ENCODE results near the gene TNKS1BP1. TPM values are rescaled to one million over a fixed set of nuclear protein-coding genes. Genes with fewer than 3 reads are reported as not detected.

Gene TNKS1BP1
- total RNA-seq, 4 donors from 2014 or later = 52.3 to 106 (median 85.2) TPM

GRCh38 chr11:57273448-57274058 lies 51.2 kb downstream of the TNKS1BP1 start:
- WGBS, 2 donors = 91 to 95% methylated on average over 4 of the region's 4 CpGs
- intact Hi-C loops (cut with DNase I) = no loop called here
- TF ChIP-seq, protein P1, sequence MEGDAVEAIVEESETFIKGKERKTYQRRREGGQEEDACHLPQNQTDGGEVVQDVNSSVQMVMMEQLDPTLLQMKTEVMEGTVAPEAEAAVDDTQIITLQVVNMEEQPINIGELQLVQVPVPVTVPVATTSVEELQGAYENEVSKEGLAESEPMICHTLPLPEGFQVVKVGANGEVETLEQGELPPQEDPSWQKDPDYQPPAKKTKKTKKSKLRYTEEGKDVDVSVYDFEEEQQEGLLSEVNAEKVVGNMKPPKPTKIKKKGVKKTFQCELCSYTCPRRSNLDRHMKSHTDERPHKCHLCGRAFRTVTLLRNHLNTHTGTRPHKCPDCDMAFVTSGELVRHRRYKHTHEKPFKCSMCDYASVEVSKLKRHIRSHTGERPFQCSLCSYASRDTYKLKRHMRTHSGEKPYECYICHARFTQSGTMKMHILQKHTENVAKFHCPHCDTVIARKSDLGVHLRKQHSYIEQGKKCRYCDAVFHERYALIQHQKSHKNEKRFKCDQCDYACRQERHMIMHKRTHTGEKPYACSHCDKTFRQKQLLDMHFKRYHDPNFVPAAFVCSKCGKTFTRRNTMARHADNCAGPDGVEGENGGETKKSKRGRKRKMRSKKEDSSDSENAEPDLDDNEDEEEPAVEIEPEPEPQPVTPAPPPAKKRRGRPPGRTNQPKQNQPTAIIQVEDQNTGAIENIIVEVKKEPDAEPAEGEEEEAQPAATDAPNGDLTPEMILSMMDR (IDR thresholded peaks at IDR 0.05) = no peak
- TF ChIP-seq POLR2A (IDR thresholded peaks at IDR 0.05) = no peak

GRCh38 chr11:57269571-57270021 lies 55.2 kb downstream of the TNKS1BP1 start:
- H3K9me3 ChIP-seq = no peaks in the 10 kb centered on the region
- WGBS, 2 donors = 0 to 6% methylated on average over 3 of the region's 3 CpGs

More at GRCh38 chr11:57273448-57274058, 51.2 kb downstream of the TNKS1BP1 start:
- Histone ChIP-seq H3K4me1 (peaks cover 12 to 13% of the 10 kb centered on the region in 2 donors), H3K27ac (no peak overlapping the region), H3K27me3 (no peaks in the 10 kb centered on the region), H3K36me3 (no peaks in the 10 kb centered on the region), H3K9me3 (no peaks in the 10 kb centered on the region), H3K4me3 (replicated peaks in 1 of 3) (no peak overlapping the region)
- DNase-seq = no peak

GRCh38 chr11:57266157-57266556 lies 58.6 kb downstream of the TNKS1BP1 start:
- no peaks in the 10 kb centered on the region for H3K36me3 ChIP-seq
- intact Hi-C loops (cut with DNase I) = no loop called here
- no peak overlapping the region for H3K4me3 ChIP-seq (replicated peaks in 1 of 3)
- H3K27me3 ChIP-seq = no peaks in the 10 kb centered on the region
- H3K27ac ChIP-seq = no peak overlapping the region
- no peak for DNase-seq
- TF ChIP-seq, protein P1 (IDR thresholded peaks at IDR 0.05) = no peak
- no peak for TF ChIP-seq POLR2A (IDR thresholded peaks at IDR 0.05)
- H3K9me3 ChIP-seq = no peaks in the 10 kb centered on the region
- H3K4me1 ChIP-seq = peaks cover 8 to 12% of the 10 kb centered on the region in 2 donors

More at GRCh38 chr11:57269571-57270021, 55.2 kb downstream of the TNKS1BP1 start:
- TF ChIP-seq, protein P1 (IDR thresholded peaks at IDR 0.05) = no peak
- no peak for TF ChIP-seq POLR2A (IDR thresholded peaks at IDR 0.05)
- Histone ChIP-seq H3K27ac (no peak overlapping the region), H3K27me3 (no peaks in the 10 kb centered on the region), H3K36me3 (no peaks in the 10 kb centered on the region), H3K4me3 (replicated peaks in 1 of 3) (no peak overlapping the region), H3K4me1 (peaks cover 8 to 12% of the 10 kb centered on the region in 2 donors)
- intact Hi-C loops (cut with DNase I) = no loop called here
- peak; percentile 52 to 64 for DNase-seq

DNA sequence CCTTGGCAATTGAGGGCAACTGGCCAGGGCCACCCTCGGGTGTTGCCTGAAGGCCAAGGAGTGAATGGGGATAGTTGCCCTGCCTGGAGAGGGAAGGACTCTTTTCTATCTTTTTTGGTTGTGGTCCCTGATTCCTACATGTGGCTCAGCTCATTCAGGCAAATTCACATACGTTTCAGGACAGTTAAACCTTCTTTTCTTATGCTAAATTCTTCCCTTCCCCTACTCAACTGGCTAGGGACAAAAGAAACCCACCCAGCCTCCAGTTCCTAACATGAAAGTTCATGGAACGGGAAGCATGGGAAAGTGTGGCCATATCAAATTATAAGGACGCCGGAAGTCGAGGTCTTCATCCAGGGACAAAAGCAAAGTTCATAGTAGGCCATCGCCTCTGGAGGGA lies 61.4 kb downstream of the TNKS1BP1 start:
- no peaks in the 10 kb centered on the region for H3K9me3 ChIP-seq
- TF ChIP-seq POLR2A (IDR thresholded peaks at IDR 0.05) = no peak
- H3K4me3 ChIP-seq (replicated peaks in 1 of 3) = no peak overlapping the region
- H3K36me3 ChIP-seq = no peaks in the 10 kb centered on the region
- intact Hi-C loops (cut with DNase I) = no loop called here
- 89 to 90% methylated on average over 7 of the region's 7 CpGs for WGBS, 2 donors
- no peaks in the 10 kb centered on the region for H3K27me3 ChIP-seq
- no peak for DNase-seq
- no peaks in the 10 kb centered on the region for H3K4me1 ChIP-seq
- H3K27ac ChIP-seq = no peak overlapping the region

GRCh38 chr11:57262157-57262556 lies 62.6 kb downstream of the TNKS1BP1 start:
- intact Hi-C loops (cut with DNase I) = no loop called here
- no peaks in the 10 kb centered on the region for H3K4me1 ChIP-seq
- no peaks in the 10 kb centered on the region for H3K9me3 ChIP-seq
- H3K27me3 ChIP-seq = no peaks in the 10 kb centered on the region
- no peaks in the 10 kb centered on the region for H3K36me3 ChIP-seq
- no peak for DNase-seq
- TF ChIP-seq, protein P1 (IDR thresholded peaks at IDR 0.05) = no peak
- TF ChIP-seq POLR2A (IDR thresholded peaks at IDR 0.05) = no peak
- H3K27ac ChIP-seq = no peak overlapping the region
- 69 to 72% methylated on average over 4 of the region's 4 CpGs for WGBS, 2 donors
- H3K4me3 ChIP-seq (replicated peaks in 1 of 3) = no peak overlapping the region

Data from thyroid gland (tissue), 4 donors.